ENCODE results near the gene RNF208.

RNF208 gene

GRCh38 chr9:137222190-137223077, at the start of gene RNF208:
Gene RNF208, minus strand, starts transcription at chr9:137222240. Its CDS starts 1,028 bp downstream, at chr9:137221212.
- H3K27ac ChIP-seq: peak within 1 kb of the TSS; percentile 97
- TF ChIP-seq CTCF (IDR thresholded peaks at IDR 0.05): no peak
- no peak for TF ChIP-seq ZFX (IDR thresholded peaks at IDR 0.05; ENCODE audit: borderline replicate concordance)

GRCh38 chr9:137271696-137272076, 49.6 kb upstream of the RNF208 start:
- no peak for TF ChIP-seq ZFX (IDR thresholded peaks at IDR 0.05; ENCODE audit: borderline replicate concordance)
- no peak for TF ChIP-seq CTCF (IDR thresholded peaks at IDR 0.05)
- H3K27ac ChIP-seq: peak overlapping the region; percentile 98

- peak overlapping the region; percentile 98 for H3K27ac ChIP-seq
- TF ChIP-seq ZFX (IDR thresholded peaks at IDR 0.05; ENCODE audit: borderline replicate concordance) (no peak), CTCF (IDR thresholded peaks at IDR 0.05) (no peak)
These were observed 49.1 kb upstream of the RNF208 start for GRCh38 chr9:137270929-137271695.

GRCh38 chr9:137269231-137269772, 47.3 kb upstream of the RNF208 start:
- H3K27ac ChIP-seq: peak overlapping the region; percentile 98
- TF ChIP-seq ZFX (IDR thresholded peaks at IDR 0.05; ENCODE audit: borderline replicate concordance): no peak
- no peak for TF ChIP-seq CTCF (IDR thresholded peaks at IDR 0.05)

- peak overlapping the region; percentile 98 for H3K27ac ChIP-seq
- TF ChIP-seq CTCF (IDR thresholded peaks at IDR 0.05) (no peak), ZFX (IDR thresholded peaks at IDR 0.05; ENCODE audit: borderline replicate concordance) (no peak)
These were observed 46.6 kb upstream of the RNF208 start for GRCh38 chr9:137268538-137269201.

- H3K27ac ChIP-seq: peak overlapping the region; percentile 98
- no peak for TF ChIP-seq CTCF (IDR thresholded peaks at IDR 0.05)
- TF ChIP-seq ZFX (IDR thresholded peaks at IDR 0.05; ENCODE audit: borderline replicate concordance): no peak
These were observed 45.9 kb upstream of the RNF208 start for GRCh38 chr9:137267933-137268355.

Data from 22Rv1 (cell line).